T-cell (primary cell): ENCODE results near the gene TMEM255B. TPM values are rescaled to one million over a fixed set of nuclear protein-coding genes. Genes with fewer than 3 reads are reported as not detected.

Experiments used
- ATAC-seq, 4 experiments: fragments of 200-7000 bp in 3 of 4; fragments of 150-1000 bp in 1 of 4; cut with Tn5 transposase; replicated peaks in 1 of 4; 1 replicate in 3 of 4; 2 replicates in 1 of 4; pipeline ENCODE4 v1.10.0; 2021; ENCODE audit warnings: moderate library complexity in 3 of 4, mild to moderate bottlenecking in 2 of 4, moderate number of reproducible peaks in 1 of 4
- CTCF ChIA-PET, 2 donors: fragments of 300-600 bp; sonication (Branson Sonifier 250); formaldehyde crosslinking; loops; one replicate each; lab custom pipeline; 2022; ENCODE audit warnings: antibody characterized with exemption in 2 of 2; lab: Charles Lee
- POLR2A ChIA-PET, 2 donors: fragments of 300-600 bp; sonication (Branson Sonifier 250); formaldehyde crosslinking; loops; one replicate each; lab custom pipeline; 2022; ENCODE audit warnings: antibody characterized with exemption in 2 of 2; lab: Charles Lee
- DNase-seq, 35 experiments: peaks; one replicate each; pipeline versions ENCODE4 v3.0.0 to v3.0.0-alpha.2; 2013 to 2023
- H3K27ac ChIP-seq: one replicate; pipeline ENCODE4 v1.5.1; 2013; ENCODE audit warnings: low read length
- H3K27me3 ChIP-seq, 2 experiments: replicated peaks in 1 of 2; 1 replicate in 1 of 2; 2 replicates in 1 of 2; pipeline versions ENCODE4 v1.6.1 to v1.7.0; 2013; ENCODE audit warnings: low read length in 1 of 2, mixed read lengths in 1 of 2; ENCODE audit not compliant: control insufficient read depth in 2 of 2, insufficient read depth in 2 of 2; ENCODE audit errors: extremely low read depth in 1 of 2
- H3K36me3 ChIP-seq, 2 donors: 1 replicate in 1 of 2; 2 replicates in 1 of 2; pipeline versions ENCODE4 v1.6.1 to v1.7.0; 2013; ENCODE audit warnings: low read length in 1 of 2; ENCODE audit not compliant: control insufficient read depth in 2 of 2, insufficient read depth in 1 of 2; ENCODE audit errors: extremely low read depth in 1 of 2
- H3K4me1 ChIP-seq, 2 experiments: 1 replicate in 1 of 2; 2 replicates in 1 of 2; pipeline versions ENCODE4 v1.6.1 to v1.7.0; 2013; ENCODE audit warnings: low read length in 2 of 2, mixed read lengths in 1 of 2; ENCODE audit not compliant: insufficient read depth in 2 of 2, control insufficient read depth in 1 of 2; ENCODE audit errors: extremely low read depth in 1 of 2
- H3K4me3 ChIP-seq, 2 donors: 1 replicate in 1 of 2; 2 replicates in 1 of 2; pipeline versions ENCODE4 v1.5.1 to v1.7.0; 2013; ENCODE audit warnings: mild to moderate bottlenecking in 2 of 2, low read length in 1 of 2, moderate library complexity in 1 of 2; ENCODE audit not compliant: control insufficient read depth in 1 of 2; ENCODE audit errors: extremely low read depth in 1 of 2
- H3K9me3 ChIP-seq: 2 replicates; pipeline ENCODE4 v1.7.0; 2013
- H3K27ac Mint-ChIP-seq, 2 donors: one replicate each; pipeline ENCODE4 v1.8.0; 2020 to 2021; ENCODE audit warnings: mild to moderate bottlenecking in 2 of 2, mixed read lengths in 2 of 2
- H3K27me3 Mint-ChIP-seq, 2 donors: one replicate each; pipeline ENCODE4 v1.8.0; 2021 to 2022; ENCODE audit warnings: mixed read lengths in 2 of 2
- H3K36me3 Mint-ChIP-seq: one replicate; pipeline ENCODE4 v1.8.0; 2021; ENCODE audit warnings: mixed read lengths
- H3K4me1 Mint-ChIP-seq, 3 donors: one replicate each; pipeline ENCODE4 v1.8.0; 2020 to 2022; ENCODE audit warnings: mixed read lengths in 3 of 3, mild to moderate bottlenecking in 1 of 3
- H3K4me3 Mint-ChIP-seq, 3 donors: one replicate each; pipeline ENCODE4 v1.8.0; 2020 to 2022; ENCODE audit warnings: mild to moderate bottlenecking in 3 of 3, mixed read lengths in 3 of 3, moderate library complexity in 3 of 3
- H3K9me3 Mint-ChIP-seq, 3 donors: one replicate each; pipeline ENCODE4 v1.8.0; 2020 to 2022; ENCODE audit warnings: mixed read lengths in 3 of 3
- WGBS: methylation state at CpG from one replicate; pipeline ENCODE4 v1.1.5; 2013; ENCODE audit warnings: missing lambda C conversion rate; ENCODE audit not compliant: insufficient coverage; 5-methylcytosine and 5-hydroxymethylcytosine counted together
- total RNA-seq, 35 experiments: library from RNA in 6 of 35; stranded (reverse) in 6 of 35; fragments of 120-200 nt in 1 of 35; gene quantifications; one replicate each; pipeline versions ENCODE4 v1.2.1 to v1.2.4 and lab custom pipeline; 2013 to 2026

Gene TMEM255B
- total RNA-seq, 5 donors from 2014 or later (not counting 1 experiment from before 2014, with no cell fraction given), result 0.76 to 1.2 (median 0.89) TPM

DNA sequence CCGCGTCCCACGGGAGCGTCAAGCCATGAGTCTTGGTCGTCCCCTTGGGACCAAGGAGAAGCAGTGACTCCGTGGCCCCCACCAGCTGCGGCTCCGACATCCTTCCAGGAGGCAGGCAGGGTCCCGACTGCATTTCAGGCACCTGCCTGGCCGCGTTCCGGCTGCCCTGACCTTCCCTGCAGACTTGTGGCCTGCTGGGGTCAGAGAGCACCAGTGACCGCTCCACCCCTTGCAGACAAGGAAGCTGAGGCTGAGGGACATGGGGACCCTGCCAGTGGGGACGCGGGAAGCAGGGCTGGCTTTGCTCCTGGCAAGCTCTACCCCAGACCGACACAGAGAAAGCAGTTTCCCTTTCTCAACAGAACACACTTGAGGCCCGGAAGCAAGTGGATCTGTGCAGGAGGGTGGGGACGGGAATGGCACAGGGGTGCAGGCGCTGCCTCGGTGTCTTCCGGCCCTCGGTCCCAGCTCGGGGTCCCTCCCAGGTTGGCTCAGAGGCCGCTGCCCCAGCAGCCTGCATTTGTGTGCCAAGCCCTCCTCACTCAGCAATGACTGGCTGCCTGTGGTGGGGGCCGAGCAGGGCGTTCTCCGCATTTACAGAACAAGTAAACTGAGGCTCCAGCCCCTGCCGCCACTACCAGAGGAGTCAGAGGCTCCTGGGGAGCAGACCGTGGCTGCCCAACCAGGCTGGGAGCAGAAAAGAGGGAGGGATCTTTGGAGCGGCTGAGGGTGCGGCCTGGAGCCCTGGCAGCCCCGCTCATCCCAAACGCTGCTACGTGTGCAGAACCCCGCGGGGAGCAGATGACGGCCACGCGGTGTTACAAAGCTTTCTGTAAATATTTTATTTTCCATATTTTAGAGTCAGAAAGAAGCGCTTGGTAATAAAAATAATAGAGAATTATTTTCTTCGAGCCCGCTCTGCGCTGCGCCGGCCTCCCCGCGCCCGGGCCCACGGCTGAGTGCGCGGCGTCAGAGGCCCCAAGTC is 61.0 kb downstream of the TMEM255B start:
- Histone ChIP-seq H3K27ac (no peak overlapping the region), H3K9me3 (no peaks in the 10 kb centered on the region), H3K4me1 (peaks cover 5 to 19% of the 10 kb centered on the region in 2 experiments), H3K36me3 (peaks cover 0 to 3% of the 10 kb centered on the region in 2 donors), H3K4me3 (no peak overlapping the region), H3K27me3 (peaks cover 0 to 7% of the 10 kb centered on the region in 2 experiments)
- no peaks in the 10 kb centered on the region for H3K27me3 Mint-ChIP-seq
- WGBS, result 91% methylated on average over 34 of the region's 52 CpGs
- ChIA-PET CTCF (no interaction called here), POLR2A (no interaction called here)
- H3K4me3 Mint-ChIP-seq, result no peak overlapping the region
- H3K36me3 Mint-ChIP-seq, result no peaks in the 10 kb centered on the region
- H3K27ac Mint-ChIP-seq, result no peak overlapping the region
- H3K9me3 Mint-ChIP-seq, result no peaks in the 10 kb centered on the region
- DNase-seq (no peak), ATAC-seq (no peak)
- H3K4me1 Mint-ChIP-seq, result peaks cover 22 to 25% (median 25%) of the 10 kb centered on the region in 3 donors

DNA sequence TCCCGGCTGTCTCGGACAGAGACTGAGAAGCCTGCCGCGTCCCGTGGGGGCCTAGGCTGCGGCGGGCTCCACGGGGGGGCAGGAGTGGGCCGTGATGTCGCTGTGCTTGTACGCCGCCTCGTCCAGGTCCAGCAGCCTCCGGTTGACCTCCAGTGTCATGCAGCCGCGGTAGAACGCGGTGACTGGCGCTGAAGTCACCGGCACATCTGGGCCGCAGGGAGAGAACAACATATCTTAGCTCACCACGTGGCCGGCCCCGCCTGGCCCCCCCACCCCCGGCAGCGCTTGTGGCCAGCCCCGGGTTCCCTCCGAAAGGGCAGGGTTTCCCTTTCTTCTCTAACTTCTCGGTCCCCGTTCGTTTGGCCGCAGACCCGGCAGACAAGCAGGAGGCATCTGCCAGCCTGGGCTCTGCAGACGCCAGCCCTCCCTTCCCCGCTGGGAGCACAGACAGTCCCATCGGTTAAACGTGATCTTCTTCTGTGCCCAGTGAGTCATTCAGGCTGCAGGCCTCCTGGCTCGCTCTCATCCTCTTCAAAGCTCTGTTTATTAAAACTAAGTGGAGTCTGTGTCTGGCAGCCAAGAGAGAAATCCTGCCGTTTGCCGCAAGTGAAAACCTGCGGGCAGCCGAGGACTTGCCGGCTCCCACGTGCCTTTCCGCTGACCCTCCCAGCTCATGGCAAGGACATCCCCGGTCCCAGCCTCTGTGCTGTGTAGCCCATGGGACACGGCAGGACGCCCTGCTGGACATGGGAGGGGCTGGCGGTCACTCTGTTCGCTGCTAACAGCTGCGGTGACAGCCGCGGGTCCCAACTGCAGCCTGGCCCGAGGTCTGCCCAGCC is 62.0 kb downstream of the TMEM255B start:
- H3K27ac Mint-ChIP-seq, result no peak overlapping the region
- ChIA-PET POLR2A (no interaction called here), CTCF (no interaction called here)
- Histone ChIP-seq H3K9me3 (no peaks in the 10 kb centered on the region), H3K27ac (no peak overlapping the region), H3K4me3 (no peak overlapping the region), H3K27me3 (peaks cover 0 to 7% of the 10 kb centered on the region in 2 experiments), H3K36me3 (peaks cover 0 to 3% of the 10 kb centered on the region in 2 donors), H3K4me1 (peaks cover 5 to 11% of the 10 kb centered on the region in 2 experiments)
- DNase-seq, result no peak
- H3K9me3 Mint-ChIP-seq, result no peaks in the 10 kb centered on the region
- H3K27me3 Mint-ChIP-seq, result no peaks in the 10 kb centered on the region
- peaks cover 14 to 17% (median 16%) of the 10 kb centered on the region in 3 donors for H3K4me1 Mint-ChIP-seq
- WGBS, result 89% methylated on average over 46 of the region's 54 CpGs
- no peak overlapping the region for H3K4me3 Mint-ChIP-seq
- ATAC-seq, result no peak
- peaks cover 4% of the 10 kb centered on the region for H3K36me3 Mint-ChIP-seq

DNA sequence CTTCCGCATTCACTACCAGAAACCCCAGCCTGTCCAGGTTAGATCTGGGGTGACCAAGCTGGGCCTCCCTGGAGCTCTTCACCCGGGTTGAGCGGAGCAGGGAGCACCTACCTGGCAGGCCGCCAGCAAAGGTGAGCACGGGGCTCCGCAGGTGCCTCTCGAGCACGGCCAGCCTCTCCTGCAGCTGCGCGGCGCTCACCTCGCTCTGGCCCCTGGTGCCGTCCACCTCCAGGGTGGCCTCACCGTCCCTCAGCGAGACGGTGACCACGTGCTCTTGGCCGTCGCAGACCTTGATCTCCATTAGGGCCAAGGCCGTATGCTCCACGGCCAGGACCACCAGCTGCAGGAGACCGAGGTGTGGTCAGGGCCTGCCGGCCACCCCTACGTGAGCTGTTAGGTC is 62.8 kb downstream of the TMEM255B start:
- H3K27me3 ChIP-seq, result peaks cover 0 to under 1% of the 10 kb centered on the region in 2 experiments
- peaks cover 0 to 3% of the 10 kb centered on the region in 2 experiments for H3K4me1 ChIP-seq
- Mint-ChIP-seq H3K4me3 (no peak overlapping the region), H3K4me1 (peaks cover 6 to 9% (median 8%) of the 10 kb centered on the region in 3 donors), H3K27ac (no peak overlapping the region), H3K9me3 (no peaks in the 10 kb centered on the region), H3K27me3 (no peaks in the 10 kb centered on the region), H3K36me3 (peaks cover 4% of the 10 kb centered on the region)
- H3K27ac ChIP-seq, result no peak overlapping the region
- DNase-seq (no peak), ATAC-seq (no peak)
- no peaks in the 10 kb centered on the region for H3K9me3 ChIP-seq
- H3K4me3 ChIP-seq, result no peak overlapping the region
- ChIA-PET POLR2A (no interaction called here), CTCF (no interaction called here)
- H3K36me3 ChIP-seq, result peaks cover 0 to 3% of the 10 kb centered on the region in 2 donors
- 94% methylated on average over 23 of the region's 24 CpGs for WGBS

DNA sequence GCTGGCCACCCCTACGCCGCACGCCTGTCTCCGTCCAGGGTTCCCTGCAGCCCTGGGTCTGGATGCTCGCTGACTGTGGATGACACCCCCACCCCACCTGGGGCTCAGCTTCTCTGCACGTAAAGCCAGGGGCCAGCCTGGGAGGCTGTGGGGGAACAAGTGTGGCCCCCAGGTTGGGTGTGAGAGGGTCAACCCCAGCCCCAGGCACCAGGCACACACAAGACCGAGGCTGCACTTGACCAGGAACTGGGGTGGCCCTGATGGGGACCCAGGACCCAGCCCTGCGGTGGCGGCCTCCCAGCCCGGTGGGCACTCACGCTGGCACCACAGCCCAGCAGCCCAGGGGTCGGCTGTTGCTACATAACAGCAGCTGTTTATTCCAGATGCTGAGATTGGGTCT is 63.2 kb downstream of the TMEM255B start:
- DNase-seq (no peak), ATAC-seq (no peak)
- no peak overlapping the region for H3K4me3 ChIP-seq
- Mint-ChIP-seq H3K27ac (no peak overlapping the region), H3K4me3 (no peak overlapping the region), H3K9me3 (no peaks in the 10 kb centered on the region), H3K27me3 (no peaks in the 10 kb centered on the region), H3K4me1 (peaks cover 3 to 6% (median 5%) of the 10 kb centered on the region in 3 donors), H3K36me3 (peaks cover 8% of the 10 kb centered on the region)
- H3K27me3 ChIP-seq, result no peaks in the 10 kb centered on the region
- no peaks in the 10 kb centered on the region for H3K4me1 ChIP-seq
- H3K9me3 ChIP-seq, result no peaks in the 10 kb centered on the region
- 88% methylated on average over 8 of the region's 12 CpGs for WGBS
- H3K36me3 ChIP-seq, result peaks cover 0 to 3% of the 10 kb centered on the region in 2 donors
- ChIA-PET POLR2A (no interaction called here), CTCF (no interaction called here)
- H3K27ac ChIP-seq, result no peak overlapping the region

DNA sequence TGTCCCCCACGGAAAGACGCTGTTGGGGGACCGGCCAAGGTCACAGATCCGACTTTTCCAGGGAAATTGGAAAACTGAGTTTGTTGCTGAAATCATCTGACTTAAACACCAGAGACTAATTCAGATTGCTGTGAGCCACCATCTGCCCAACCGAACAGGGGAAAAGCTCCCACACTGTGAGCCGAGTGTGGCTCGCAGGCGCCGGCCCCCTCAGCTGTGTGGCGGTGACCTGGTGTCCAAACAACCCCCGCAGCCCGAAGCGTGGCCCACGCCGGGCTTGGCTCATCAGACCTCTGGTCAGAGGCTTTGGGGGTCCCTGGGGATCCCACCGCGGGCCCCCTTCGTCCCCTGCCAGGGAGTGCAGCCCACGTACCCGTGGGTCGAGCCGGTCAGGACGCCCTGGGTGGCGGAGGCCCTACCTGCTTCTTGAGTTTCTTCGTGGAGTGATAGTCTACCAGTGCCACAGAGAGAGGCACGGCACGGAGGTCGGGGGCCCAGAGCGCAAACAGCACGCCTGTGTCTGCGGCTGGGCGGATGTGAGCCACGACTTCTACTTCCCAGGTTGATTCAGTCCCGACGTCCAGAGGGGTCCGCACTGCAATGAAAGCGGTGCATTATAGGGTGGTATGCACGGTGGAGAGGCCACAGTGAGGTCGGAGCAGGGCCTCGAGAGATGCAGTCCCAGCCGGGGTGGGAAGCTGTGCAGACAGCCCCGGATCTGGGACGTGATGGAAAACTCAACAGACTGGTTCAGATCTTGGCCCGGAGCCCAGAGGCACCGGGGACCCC is 64.1 kb downstream of the TMEM255B start:
- Histone ChIP-seq H3K9me3 (no peaks in the 10 kb centered on the region), H3K4me1 (no peaks in the 10 kb centered on the region), H3K27ac (no peak overlapping the region), H3K36me3 (peaks cover 0 to 3% of the 10 kb centered on the region in 2 donors), H3K27me3 (no peaks in the 10 kb centered on the region), H3K4me3 (no peak overlapping the region)
- Mint-ChIP-seq H3K27ac (no peak overlapping the region), H3K36me3 (peaks cover 13% of the 10 kb centered on the region), H3K9me3 (no peaks in the 10 kb centered on the region), H3K27me3 (no peaks in the 10 kb centered on the region), H3K4me1 (peaks cover 0 to 1% (median 0%) of the 10 kb centered on the region in 3 donors), H3K4me3 (no peak overlapping the region)
- WGBS, result 96% methylated on average over 35 of the region's 45 CpGs
- CTCF ChIA-PET, result no interaction called here
- ATAC-seq (no peak), DNase-seq (no peak)
- POLR2A ChIA-PET, result no interaction called here

DNA sequence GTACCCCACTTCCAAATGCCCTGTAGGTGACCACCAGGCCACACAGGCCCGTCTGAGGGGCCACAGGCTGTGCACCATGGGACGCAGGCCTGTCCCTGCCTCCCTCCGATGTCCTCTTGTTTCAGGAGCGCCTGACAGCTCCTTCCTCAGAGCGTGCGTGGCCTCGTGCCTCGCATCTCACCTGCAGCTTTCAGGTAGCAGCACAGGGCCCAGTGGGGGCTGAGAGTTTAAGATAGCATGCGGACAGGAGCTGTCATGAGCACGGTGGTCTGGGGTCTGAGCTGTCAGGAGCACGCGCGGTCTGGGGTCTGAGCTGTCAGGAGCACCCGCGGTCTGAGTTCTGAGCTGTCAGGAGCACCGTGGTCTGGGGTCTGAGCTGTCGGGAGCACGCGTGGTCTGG is 64.7 kb downstream of the TMEM255B start:
- Mint-ChIP-seq H3K4me3 (no peak overlapping the region), H3K36me3 (peaks cover 13% of the 10 kb centered on the region), H3K4me1 (peaks cover 0 to 1% (median 0%) of the 10 kb centered on the region in 3 donors), H3K27ac (no peak overlapping the region), H3K9me3 (no peaks in the 10 kb centered on the region), H3K27me3 (no peaks in the 10 kb centered on the region)
- no peak overlapping the region for H3K4me3 ChIP-seq
- H3K9me3 ChIP-seq, result no peaks in the 10 kb centered on the region
- 77% methylated on average over 15 of the region's 19 CpGs for WGBS
- ChIA-PET POLR2A (no interaction called here), CTCF (no interaction called here)
- H3K27ac ChIP-seq, result no peak overlapping the region
- DNase-seq (no peak), ATAC-seq (no peak)
- H3K36me3 ChIP-seq, result peaks cover 0 to 3% of the 10 kb centered on the region in 2 donors
- peaks cover 0 to 2% of the 10 kb centered on the region in 2 experiments for H3K27me3 ChIP-seq
- no peaks in the 10 kb centered on the region for H3K4me1 ChIP-seq
